Activated CD4-positive, alpha-beta T cell treated with anti-CD3 and anti-CD28 coated beads for 48 hours (primary cell): ENCODE results near the gene SH3D21.

Source experiments
- DNase-seq: peaks from one replicate; pipeline ENCODE4 v3.0.0-alpha.2; 2020

SH3D21 gene

GRCh38 chr1:36306210-36306901 lies at the start of gene SH3D21:
Gene SH3D21 (plus strand): TSS chr1:36306368. CDS start chr1:36306421, 53 bp downstream.
- DNase-seq: peak; percentile 73

- no peak for DNase-seq
Observed at GRCh38 chr1:36256558-36257374, 49.4 kb upstream of the SH3D21 start.

- peak; percentile 36 for DNase-seq
Observed at GRCh38 chr1:36257375-36257767, 48.8 kb upstream of the SH3D21 start.

- no peak for DNase-seq
Observed at GRCh38 chr1:36258960-36259344, 47.2 kb upstream of the SH3D21 start.

- DNase-seq: no peak
Observed at GRCh38 chr1:36268981-36269380, 37.2 kb upstream of the SH3D21 start.

GRCh38 chr1:36269408-36269838 lies 36.7 kb upstream of the SH3D21 start:
- no peak for DNase-seq

GRCh38 chr1:36273024-36273423 lies 33.1 kb upstream of the SH3D21 start:
- DNase-seq: no peak

- no peak for DNase-seq
Observed at GRCh38 chr1:36274201-36274600, 32.0 kb upstream of the SH3D21 start.

GRCh38 chr1:36276688-36277087 lies 29.5 kb upstream of the SH3D21 start:
- no peak for DNase-seq

- DNase-seq: no peak
Observed at GRCh38 chr1:36279110-36279788, 26.9 kb upstream of the SH3D21 start.

GRCh38 chr1:36279789-36280296 lies 26.3 kb upstream of the SH3D21 start:
- no peak for DNase-seq

- no peak for DNase-seq
Observed at GRCh38 chr1:36284061-36284460, 22.1 kb upstream of the SH3D21 start.

- DNase-seq: no peak
Observed at GRCh38 chr1:36284517-36284916, 21.7 kb upstream of the SH3D21 start.

- DNase-seq: peak; percentile 71
Observed at GRCh38 chr1:36285443-36286101, 20.6 kb upstream of the SH3D21 start.

GRCh38 chr1:36286802-36287201 lies 19.4 kb upstream of the SH3D21 start:
- DNase-seq: no peak

- DNase-seq: no peak
Observed at GRCh38 chr1:36287595-36287994, 18.6 kb upstream of the SH3D21 start.

GRCh38 chr1:36295390-36295789 lies 10.8 kb upstream of the SH3D21 start:
- DNase-seq: no peak

GRCh38 chr1:36297062-36297461 lies 9.1 kb upstream of the SH3D21 start:
- DNase-seq: no peak

- no peak for DNase-seq
Observed at GRCh38 chr1:36298640-36299039, 7.5 kb upstream of the SH3D21 start.

GRCh38 chr1:36300526-36300925 lies 5.6 kb upstream of the SH3D21 start:
- DNase-seq: no peak

- no peak for DNase-seq
Observed at GRCh38 chr1:36301220-36301619, 4.9 kb upstream of the SH3D21 start.

- DNase-seq: no peak
Observed at GRCh38 chr1:36303244-36303643, 2.9 kb upstream of the SH3D21 start.
